GM23338 (cell line): Measurements from ENCODE around the gene GRK2. TPM values are rescaled to one million over a fixed set of nuclear protein-coding genes. Genes with fewer than 3 reads are reported as not detected.

Experiments used
- ATAC-seq: fragments of 200-7000 bp; cut with Tn5 transposase; 3 replicates; pipeline ENCODE4 v1.9.1; 2020
- DNase-seq: peaks from one replicate; pipeline ENCODE4 v3.0.0-alpha.2; 2015; ENCODE audit warnings: low spot score
- H2AFZ ChIP-seq: fragments of 200-600 bp; sonication (generic); 2 replicates; pipeline ENCODE4 v1.8.0; 2016; ENCODE audit warnings: antibody characterized with exemption, mild to moderate bottlenecking, moderate library complexity
- H3F3A ChIP-seq: fragments of 200-600 bp; sonication (generic); replicated peaks from 2 replicates; pipeline ENCODE4 v1.8.0; 2017; ENCODE audit warnings: antibody characterized with exemption, mixed run types, low read depth
- H3K27ac ChIP-seq: fragments of 200-600 bp; sonication (generic); 2 replicates; pipeline ENCODE4 v1.6.1; 2016; ENCODE audit warnings: low read depth
- H3K27me3 ChIP-seq: fragments of 200-600 bp; sonication (generic); 2 replicates; pipeline ENCODE4 v1.8.0; 2016; ENCODE audit warnings: mild to moderate bottlenecking, mixed run types, moderate library complexity; ENCODE audit not compliant: insufficient read depth
- H3K36me3 ChIP-seq: fragments of 200-600 bp; sonication (generic); 2 replicates; pipeline ENCODE4 v1.8.0; 2016; ENCODE audit warnings: mild to moderate bottlenecking; ENCODE audit not compliant: insufficient read depth
- H3K4me1 ChIP-seq: fragments of 200-600 bp; sonication (generic); 2 replicates; pipeline ENCODE4 v1.8.0; 2016; ENCODE audit warnings: mild to moderate bottlenecking, moderate library complexity; ENCODE audit not compliant: insufficient read depth
- H3K4me2 ChIP-seq: fragments of 200-600 bp; sonication (generic); 2 replicates; pipeline ENCODE4 v1.7.1; 2017; ENCODE audit warnings: mixed run types
- H3K4me3 ChIP-seq: fragments of 200-600 bp; sonication (generic); 2 replicates; pipeline ENCODE4 v1.6.1; 2016; ENCODE audit warnings: mixed run types
- H3K79me2 ChIP-seq: fragments of 200-600 bp; sonication (generic); replicated peaks from 2 replicates; pipeline ENCODE4 v1.8.0; 2017; ENCODE audit warnings: mild to moderate bottlenecking; ENCODE audit not compliant: insufficient read depth
- H3K9me2 ChIP-seq: fragments of 200-600 bp; sonication (generic); 2 replicates; pipeline ENCODE4 v1.8.0; 2017; ENCODE audit not compliant: insufficient read depth
- H4K20me1 ChIP-seq: fragments of 200-600 bp; sonication (generic); replicated peaks from 2 replicates; pipeline ENCODE4 v1.8.0; 2017; ENCODE audit warnings: mild to moderate bottlenecking; ENCODE audit not compliant: insufficient read depth
- H3K27ac Mint-ChIP-seq: 2 replicates; pipeline ENCODE4 v1.8.0; 2020; ENCODE audit warnings: inconsistent platforms, mild to moderate bottlenecking, moderate library complexity, mixed read lengths
- H3K27me3 Mint-ChIP-seq: 3 replicates; pipeline ENCODE4 v1.8.0; 2022; ENCODE audit warnings: low read depth, mild to moderate bottlenecking, moderate library complexity, mixed read lengths, inconsistent platforms; ENCODE audit not compliant: insufficient read depth, poor library complexity
- H3K36me3 Mint-ChIP-seq: 3 replicates; pipeline ENCODE4 v1.8.0; 2021; ENCODE audit warnings: low read depth, mild to moderate bottlenecking, inconsistent platforms, moderate library complexity, mixed read lengths
- H3K4me1 Mint-ChIP-seq: 3 replicates; pipeline ENCODE4 v1.8.0; 2020; ENCODE audit warnings: mild to moderate bottlenecking, inconsistent platforms, mixed read lengths
- H3K4me3 Mint-ChIP-seq: 3 replicates; pipeline ENCODE4 v1.8.0; 2021; ENCODE audit warnings: moderate library complexity, mild to moderate bottlenecking, inconsistent platforms, mixed read lengths
- H3K9me3 Mint-ChIP-seq: 3 replicates; pipeline ENCODE4 v1.8.0; 2020; ENCODE audit warnings: moderate library complexity, mild to moderate bottlenecking, inconsistent platforms, mixed read lengths
- CREB1 ChIP-seq: fragments of 250-450 bp; sonication (Bioruptor Pico); IDR thresholded peaks from 2 replicates; pipeline ENCODE4 v1.5.0; 2020; ENCODE audit warnings: low read depth, mild to moderate bottlenecking, moderate library complexity
- CTCF ChIP-seq, 2 experiments: fragments of 200-600 bp in 1 of 2; sonication (generic) in 1 of 2; conservative IDR thresholded peaks; 2 replicates each; pipeline versions ENCODE4 v1.5.1 to v1.6.1; 2016 to 2017; ENCODE audit warnings: antibody characterized with exemption in 2 of 2, low read depth in 2 of 2, mild to moderate bottlenecking in 2 of 2, moderate library complexity in 1 of 2
- ETS1 ChIP-seq: IDR thresholded peaks from 2 replicates; pipeline ENCODE4 v1.6.1; 2016; ENCODE audit warnings: antibody characterized with exemption
- EZH2 ChIP-seq: fragments of 200-600 bp; sonication (generic); IDR thresholded peaks from one replicate; pipeline ENCODE4 v1.8.0; 2017; ENCODE audit warnings: antibody characterized with exemption, mild to moderate bottlenecking, low read depth; ENCODE audit not compliant: unreplicated experiment
- EZH2phosphoT487 ChIP-seq: fragments of 200-600 bp; sonication (generic); IDR thresholded peaks from one replicate; pipeline ENCODE4 v1.8.1; 2018; ENCODE audit warnings: antibody characterized with exemption; ENCODE audit not compliant: unreplicated experiment
- JUNB ChIP-seq: IDR thresholded peaks from one replicate; pipeline ENCODE4 v1.6.1; 2016; ENCODE audit warnings: antibody characterized with exemption; ENCODE audit not compliant: unreplicated experiment
- NANOG ChIP-seq: IDR thresholded peaks from 2 replicates; pipeline ENCODE4 v1.6.1; 2016; ENCODE audit warnings: antibody characterized with exemption, borderline replicate concordance
- POLR2AphosphoS5 ChIP-seq: IDR thresholded peaks from 2 replicates; pipeline ENCODE4 v1.6.1; 2016; ENCODE audit warnings: antibody characterized with exemption, low read depth
- STAT1 ChIP-seq: IDR thresholded peaks from one replicate; pipeline ENCODE4 v1.6.1; 2016; ENCODE audit warnings: antibody characterized with exemption; ENCODE audit not compliant: unreplicated experiment
- ZNF114 ChIP-seq: fragments of 250-450 bp; sonication (Bioruptor Pico); IDR thresholded peaks from 2 replicates; pipeline ENCODE4 v1.5.0; 2020; ENCODE audit warnings: mild to moderate bottlenecking, moderate library complexity
- ZNF331 ChIP-seq: fragments of 250-450 bp; sonication (Bioruptor Pico); IDR thresholded peaks from 2 replicates; pipeline ENCODE4 v1.5.0; 2020; ENCODE audit warnings: low read depth, mild to moderate bottlenecking, moderate library complexity
- polyA plus RNA-seq: library from polyadenylated mRNA; unstranded; fragments of >200 nt; fragmentation: Nextera tagmentation; extraction: Ambion mirVana; gene quantifications from 2 replicates; pipeline ENCODE4 v1.2.1, GENCODE V29; 2016
- total RNA-seq: library from RNA; depleted of rRNA; stranded (reverse); fragments of >200 nt; shearing (Covaris generic); gene quantifications from 2 replicates; pipeline ENCODE4 v1.2.3, GENCODE V29; 2014
- TF ChIP-seq, protein P1 (sequence below): IDR thresholded peaks from one replicate; pipeline ENCODE4 v1.6.1; 2018; ENCODE audit warnings: antibody characterized with exemption; ENCODE audit not compliant: unreplicated experiment
- TF ChIP-seq, protein P2 (sequence below): fragments of 250-450 bp; sonication (Bioruptor Pico); IDR thresholded peaks from 2 replicates; pipeline ENCODE4 v1.5.0; 2020; ENCODE audit warnings: mild to moderate bottlenecking, moderate library complexity

Gene GRK2
- total and polyA plus RNA-seq, 2 experiments from 2014 or later, result 19.5 to 72.5 TPM

DNA sequence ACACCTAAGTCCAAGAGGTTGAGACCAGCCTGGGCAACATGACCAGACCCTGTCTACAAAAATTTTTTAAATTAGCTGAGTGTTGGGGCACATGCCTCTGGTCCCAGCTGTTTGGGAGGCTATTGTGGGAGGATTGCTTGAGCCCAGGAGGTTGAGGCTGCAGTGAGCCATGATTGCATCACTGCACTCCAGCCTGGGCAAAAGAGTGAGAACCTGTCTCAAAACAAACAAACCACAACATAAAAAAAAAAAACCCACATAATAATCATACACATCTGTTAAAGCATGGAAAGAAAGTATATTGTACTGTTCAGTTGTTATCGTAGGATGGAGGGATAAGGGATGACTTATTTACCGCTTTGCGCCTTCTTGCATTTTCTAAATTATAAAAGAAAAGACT, 35.9 kb upstream of the GRK2 start:
- peaks cover 33% of the 10 kb centered on the region for H3K36me3 ChIP-seq
- H4K20me1 ChIP-seq, result peaks cover 8% of the 10 kb centered on the region; the same call in 1 of the 2 replicates
- H3K27ac ChIP-seq, result no peak overlapping the region
- no peaks in the 10 kb centered on the region; the same call in 2 of the 3 replicates for H3K4me1 Mint-ChIP-seq
- H3K27me3 ChIP-seq, result no peaks in the 10 kb centered on the region
- no peak overlapping the region for H3K27ac Mint-ChIP-seq
- H3K79me2 ChIP-seq, result 0 out of 2 replicates have a peak, but pooled peaks cover 9% of the 10 kb centered on the region
- no peak overlapping the region for H2AFZ ChIP-seq
- DNase-seq (no peak), ATAC-seq (no peak)
- peaks cover 63% of the 10 kb centered on the region for H3K36me3 Mint-ChIP-seq
- no peaks in the 10 kb centered on the region for H3K9me3 Mint-ChIP-seq
- TF ChIP-seq EZH2phosphoT487 (no peak), CTCF (conservative IDR thresholded peaks at IDR 0.05; ENCODE audit: low read depth in 2 of 2) (no peak), ETS1 (no peak), EZH2 (no peak), POLR2AphosphoS5 (no peak), STAT1 (no peak), CREB1 (CRISPR knock-in tag) (no peak), ZNF114 (no peak), JUNB (no peak), NANOG (no peak), ZNF331 (CRISPR knock-in tag) (no peak)
- TF ChIP-seq, protein P1, sequence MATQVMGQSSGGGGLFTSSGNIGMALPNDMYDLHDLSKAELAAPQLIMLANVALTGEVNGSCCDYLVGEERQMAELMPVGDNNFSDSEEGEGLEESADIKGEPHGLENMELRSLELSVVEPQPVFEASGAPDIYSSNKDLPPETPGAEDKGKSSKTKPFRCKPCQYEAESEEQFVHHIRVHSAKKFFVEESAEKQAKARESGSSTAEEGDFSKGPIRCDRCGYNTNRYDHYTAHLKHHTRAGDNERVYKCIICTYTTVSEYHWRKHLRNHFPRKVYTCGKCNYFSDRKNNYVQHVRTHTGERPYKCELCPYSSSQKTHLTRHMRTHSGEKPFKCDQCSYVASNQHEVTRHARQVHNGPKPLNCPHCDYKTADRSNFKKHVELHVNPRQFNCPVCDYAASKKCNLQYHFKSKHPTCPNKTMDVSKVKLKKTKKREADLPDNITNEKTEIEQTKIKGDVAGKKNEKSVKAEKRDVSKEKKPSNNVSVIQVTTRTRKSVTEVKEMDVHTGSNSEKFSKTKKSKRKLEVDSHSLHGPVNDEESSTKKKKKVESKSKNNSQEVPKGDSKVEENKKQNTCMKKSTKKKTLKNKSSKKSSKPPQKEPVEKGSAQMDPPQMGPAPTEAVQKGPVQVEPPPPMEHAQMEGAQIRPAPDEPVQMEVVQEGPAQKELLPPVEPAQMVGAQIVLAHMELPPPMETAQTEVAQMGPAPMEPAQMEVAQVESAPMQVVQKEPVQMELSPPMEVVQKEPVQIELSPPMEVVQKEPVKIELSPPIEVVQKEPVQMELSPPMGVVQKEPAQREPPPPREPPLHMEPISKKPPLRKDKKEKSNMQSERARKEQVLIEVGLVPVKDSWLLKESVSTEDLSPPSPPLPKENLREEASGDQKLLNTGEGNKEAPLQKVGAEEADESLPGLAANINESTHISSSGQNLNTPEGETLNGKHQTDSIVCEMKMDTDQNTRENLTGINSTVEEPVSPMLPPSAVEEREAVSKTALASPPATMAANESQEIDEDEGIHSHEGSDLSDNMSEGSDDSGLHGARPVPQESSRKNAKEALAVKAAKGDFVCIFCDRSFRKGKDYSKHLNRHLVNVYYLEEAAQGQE, result no peak
- TF ChIP-seq, protein P2, sequence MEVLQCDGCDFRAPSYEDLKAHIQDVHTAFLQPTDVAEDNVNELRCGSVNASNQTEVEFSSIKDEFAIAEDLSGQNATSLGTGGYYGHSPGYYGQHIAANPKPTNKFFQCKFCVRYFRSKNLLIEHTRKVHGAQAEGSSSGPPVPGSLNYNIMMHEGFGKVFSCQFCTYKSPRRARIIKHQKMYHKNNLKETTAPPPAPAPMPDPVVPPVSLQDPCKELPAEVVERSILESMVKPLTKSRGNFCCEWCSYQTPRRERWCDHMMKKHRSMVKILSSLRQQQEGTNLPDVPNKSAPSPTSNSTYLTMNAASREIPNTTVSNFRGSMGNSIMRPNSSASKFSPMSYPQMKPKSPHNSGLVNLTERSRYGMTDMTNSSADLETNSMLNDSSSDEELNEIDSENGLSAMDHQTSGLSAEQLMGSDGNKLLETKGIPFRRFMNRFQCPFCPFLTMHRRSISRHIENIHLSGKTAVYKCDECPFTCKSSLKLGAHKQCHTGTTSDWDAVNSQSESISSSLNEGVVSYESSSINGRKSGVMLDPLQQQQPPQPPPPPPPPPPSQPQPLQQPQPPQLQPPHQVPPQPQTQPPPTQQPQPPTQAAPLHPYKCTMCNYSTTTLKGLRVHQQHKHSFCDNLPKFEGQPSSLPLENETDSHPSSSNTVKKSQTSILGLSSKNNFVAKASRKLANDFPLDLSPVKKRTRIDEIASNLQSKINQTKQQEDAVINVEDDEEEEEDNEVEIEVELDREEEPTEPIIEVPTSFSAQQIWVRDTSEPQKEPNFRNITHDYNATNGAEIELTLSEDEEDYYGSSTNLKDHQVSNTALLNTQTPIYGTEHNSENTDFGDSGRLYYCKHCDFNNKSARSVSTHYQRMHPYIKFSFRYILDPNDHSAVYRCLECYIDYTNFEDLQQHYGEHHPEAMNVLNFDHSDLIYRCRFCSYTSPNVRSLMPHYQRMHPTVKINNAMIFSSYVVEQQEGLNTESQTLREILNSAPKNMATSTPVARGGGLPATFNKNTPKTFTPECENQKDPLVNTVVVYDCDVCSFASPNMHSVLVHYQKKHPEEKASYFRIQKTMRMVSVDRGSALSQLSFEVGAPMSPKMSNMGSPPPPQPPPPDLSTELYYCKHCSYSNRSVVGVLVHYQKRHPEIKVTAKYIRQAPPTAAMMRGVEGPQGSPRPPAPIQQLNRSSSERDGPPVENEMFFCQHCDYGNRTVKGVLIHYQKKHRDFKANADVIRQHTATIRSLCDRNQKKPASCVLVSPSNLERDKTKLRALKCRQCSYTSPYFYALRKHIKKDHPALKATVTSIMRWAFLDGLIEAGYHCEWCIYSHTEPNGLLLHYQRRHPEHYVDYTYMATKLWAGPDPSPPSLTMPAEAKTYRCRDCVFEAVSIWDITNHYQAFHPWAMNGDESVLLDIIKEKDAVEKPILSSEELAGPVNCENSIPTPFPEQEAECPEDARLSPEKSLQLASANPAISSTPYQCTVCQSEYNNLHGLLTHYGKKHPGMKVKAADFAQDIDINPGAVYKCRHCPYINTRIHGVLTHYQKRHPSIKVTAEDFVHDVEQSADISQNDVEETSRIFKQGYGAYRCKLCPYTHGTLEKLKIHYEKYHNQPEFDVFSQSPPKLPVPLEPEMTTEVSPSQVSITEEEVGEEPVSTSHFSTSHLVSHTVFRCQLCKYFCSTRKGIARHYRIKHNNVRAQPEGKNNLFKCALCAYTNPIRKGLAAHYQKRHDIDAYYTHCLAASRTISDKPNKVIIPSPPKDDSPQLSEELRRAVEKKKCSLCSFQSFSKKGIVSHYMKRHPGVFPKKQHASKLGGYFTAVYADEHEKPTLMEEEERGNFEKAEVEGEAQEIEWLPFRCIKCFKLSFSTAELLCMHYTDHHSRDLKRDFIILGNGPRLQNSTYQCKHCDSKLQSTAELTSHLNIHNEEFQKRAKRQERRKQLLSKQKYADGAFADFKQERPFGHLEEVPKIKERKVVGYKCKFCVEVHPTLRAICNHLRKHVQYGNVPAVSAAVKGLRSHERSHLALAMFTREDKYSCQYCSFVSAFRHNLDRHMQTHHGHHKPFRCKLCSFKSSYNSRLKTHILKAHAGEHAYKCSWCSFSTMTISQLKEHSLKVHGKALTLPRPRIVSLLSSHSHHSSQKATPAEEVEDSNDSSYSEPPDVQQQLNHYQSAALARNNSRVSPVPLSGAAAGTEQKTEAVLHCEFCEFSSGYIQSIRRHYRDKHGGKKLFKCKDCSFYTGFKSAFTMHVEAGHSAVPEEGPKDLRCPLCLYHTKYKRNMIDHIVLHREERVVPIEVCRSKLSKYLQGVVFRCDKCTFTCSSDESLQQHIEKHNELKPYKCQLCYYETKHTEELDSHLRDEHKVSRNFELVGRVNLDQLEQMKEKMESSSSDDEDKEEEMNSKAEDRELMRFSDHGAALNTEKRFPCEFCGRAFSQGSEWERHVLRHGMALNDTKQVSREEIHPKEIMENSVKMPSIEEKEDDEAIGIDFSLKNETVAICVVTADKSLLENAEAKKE (CRISPR knock-in tag), result no peak
- H3K4me2 ChIP-seq, result no peak overlapping the region
- no peaks in the 10 kb centered on the region for H3K9me2 ChIP-seq
- H3K4me1 ChIP-seq, result no peaks in the 10 kb centered on the region
- peaks cover 2% of the 10 kb centered on the region for H3K27me3 Mint-ChIP-seq
- H3K4me3 ChIP-seq, result no peak overlapping the region
- H3K4me3 Mint-ChIP-seq, result no peak overlapping the region
- H3F3A ChIP-seq, result 0 out of 2 replicates have a peak, but pooled peaks cover 3% of the 10 kb centered on the region
